HCT116 (cell line): Measurements from ENCODE around the gene FGFRL1. TPM values are rescaled to one million over a fixed set of nuclear protein-coding genes. Genes with fewer than 3 reads are reported as not detected.

Experiments used
- EGR1 ChIP-seq: IDR thresholded peaks from 2 replicates; pipeline ENCODE4 v1.6.1; 2012; ENCODE audit warnings: low read depth
- MAX ChIP-seq: IDR thresholded peaks from 2 replicates; pipeline ENCODE4 v1.6.1; 2012
- RAD21 ChIP-seq: IDR thresholded peaks from 2 replicates; pipeline ENCODE4 v1.6.1; 2012; ENCODE audit warnings: low read depth, mild to moderate bottlenecking
- REST ChIP-seq: IDR thresholded peaks from 2 replicates; pipeline ENCODE4 v1.6.1; 2012; ENCODE audit warnings: low read depth
- SP1 ChIP-seq: IDR thresholded peaks from 2 replicates; pipeline ENCODE4 v1.6.1; 2012; ENCODE audit warnings: low read depth
- SRF ChIP-seq: IDR thresholded peaks from 2 replicates; pipeline ENCODE4 v1.6.1; 2012; ENCODE audit warnings: low read depth
- ZBTB33 ChIP-seq: IDR thresholded peaks from 2 replicates; pipeline ENCODE4 v1.6.1; 2011; ENCODE audit warnings: mild to moderate bottlenecking, low read length, moderate library complexity; ENCODE audit not compliant: insufficient replicate concordance; ENCODE audit errors: extremely low read depth
- ZNF274 ChIP-seq: fragments of 200-500 bp; sonication (Bioruptor generic); IDR thresholded peaks from 2 replicates; pipeline ENCODE4 v1.6.1; 2014; ENCODE audit warnings: mild to moderate bottlenecking, low read depth, low read length, inconsistent platforms
- total RNA-seq: library from RNA; stranded (reverse); gene quantifications from one replicate; pipeline ENCODE4 v1.2.1, GENCODE V29; 2021; ENCODE audit not compliant: unreplicated experiment

FGFRL1 gene
- total RNA-seq, 1 experiment from 2014 or later: 91.1 TPM

GRCh38 chr4:1017706-1018105 lies 6.3 kb downstream of the FGFRL1 start (continued):
- TF ChIP-seq REST (no peak), ZNF274 (no peak), MAX (no peak), ZBTB33 (no peak), EGR1 (no peak), RAD21 (no peak), SRF (no peak), SP1 (no peak)
